GM23338 (cell line): Measurements from ENCODE around the gene TCF7L2. TPM values are rescaled to one million over a fixed set of nuclear protein-coding genes. Genes with fewer than 3 reads are reported as not detected.

Source experiments
- ATAC-seq: fragments of 200-7000 bp; cut with Tn5 transposase; 3 replicates; pipeline ENCODE4 v1.9.1; 2020
- DNase-seq: peaks from one replicate; pipeline ENCODE4 v3.0.0-alpha.2; 2015; ENCODE audit warnings: low spot score
- H2AFZ ChIP-seq: fragments of 200-600 bp; sonication (generic); 2 replicates; pipeline ENCODE4 v1.8.0; 2016; ENCODE audit warnings: antibody characterized with exemption, mild to moderate bottlenecking, moderate library complexity
- H3F3A ChIP-seq: fragments of 200-600 bp; sonication (generic); replicated peaks from 2 replicates; pipeline ENCODE4 v1.8.0; 2017; ENCODE audit warnings: antibody characterized with exemption, mixed run types, low read depth
- H3K27ac ChIP-seq: fragments of 200-600 bp; sonication (generic); 2 replicates; pipeline ENCODE4 v1.6.1; 2016; ENCODE audit warnings: low read depth
- H3K27me3 ChIP-seq: fragments of 200-600 bp; sonication (generic); 2 replicates; pipeline ENCODE4 v1.8.0; 2016; ENCODE audit warnings: mild to moderate bottlenecking, mixed run types, moderate library complexity; ENCODE audit not compliant: insufficient read depth
- H3K36me3 ChIP-seq: fragments of 200-600 bp; sonication (generic); 2 replicates; pipeline ENCODE4 v1.8.0; 2016; ENCODE audit warnings: mild to moderate bottlenecking; ENCODE audit not compliant: insufficient read depth
- H3K4me1 ChIP-seq: fragments of 200-600 bp; sonication (generic); 2 replicates; pipeline ENCODE4 v1.8.0; 2016; ENCODE audit warnings: mild to moderate bottlenecking, moderate library complexity; ENCODE audit not compliant: insufficient read depth
- H3K4me2 ChIP-seq: fragments of 200-600 bp; sonication (generic); 2 replicates; pipeline ENCODE4 v1.7.1; 2017; ENCODE audit warnings: mixed run types
- H3K4me3 ChIP-seq: fragments of 200-600 bp; sonication (generic); 2 replicates; pipeline ENCODE4 v1.6.1; 2016; ENCODE audit warnings: mixed run types
- H3K79me2 ChIP-seq: fragments of 200-600 bp; sonication (generic); replicated peaks from 2 replicates; pipeline ENCODE4 v1.8.0; 2017; ENCODE audit warnings: mild to moderate bottlenecking; ENCODE audit not compliant: insufficient read depth
- H3K9me2 ChIP-seq: fragments of 200-600 bp; sonication (generic); 2 replicates; pipeline ENCODE4 v1.8.0; 2017; ENCODE audit not compliant: insufficient read depth
- H4K20me1 ChIP-seq: fragments of 200-600 bp; sonication (generic); replicated peaks from 2 replicates; pipeline ENCODE4 v1.8.0; 2017; ENCODE audit warnings: mild to moderate bottlenecking; ENCODE audit not compliant: insufficient read depth
- H3K27ac Mint-ChIP-seq: 2 replicates; pipeline ENCODE4 v1.8.0; 2020; ENCODE audit warnings: inconsistent platforms, mild to moderate bottlenecking, moderate library complexity, mixed read lengths
- H3K27me3 Mint-ChIP-seq: 3 replicates; pipeline ENCODE4 v1.8.0; 2022; ENCODE audit warnings: low read depth, mild to moderate bottlenecking, moderate library complexity, mixed read lengths, inconsistent platforms; ENCODE audit not compliant: insufficient read depth, poor library complexity
- H3K36me3 Mint-ChIP-seq: 3 replicates; pipeline ENCODE4 v1.8.0; 2021; ENCODE audit warnings: low read depth, mild to moderate bottlenecking, inconsistent platforms, moderate library complexity, mixed read lengths
- H3K4me1 Mint-ChIP-seq: 3 replicates; pipeline ENCODE4 v1.8.0; 2020; ENCODE audit warnings: mild to moderate bottlenecking, inconsistent platforms, mixed read lengths
- H3K4me3 Mint-ChIP-seq: 3 replicates; pipeline ENCODE4 v1.8.0; 2021; ENCODE audit warnings: moderate library complexity, mild to moderate bottlenecking, inconsistent platforms, mixed read lengths
- H3K9me3 Mint-ChIP-seq: 3 replicates; pipeline ENCODE4 v1.8.0; 2020; ENCODE audit warnings: moderate library complexity, mild to moderate bottlenecking, inconsistent platforms, mixed read lengths
- EZH2 ChIP-seq: fragments of 200-600 bp; sonication (generic); IDR thresholded peaks from one replicate; pipeline ENCODE4 v1.8.0; 2017; ENCODE audit warnings: antibody characterized with exemption, mild to moderate bottlenecking, low read depth; ENCODE audit not compliant: unreplicated experiment
- EZH2phosphoT487 ChIP-seq: fragments of 200-600 bp; sonication (generic); IDR thresholded peaks from one replicate; pipeline ENCODE4 v1.8.1; 2018; ENCODE audit warnings: antibody characterized with exemption; ENCODE audit not compliant: unreplicated experiment
- JUNB ChIP-seq: IDR thresholded peaks from one replicate; pipeline ENCODE4 v1.6.1; 2016; ENCODE audit warnings: antibody characterized with exemption; ENCODE audit not compliant: unreplicated experiment
- NANOG ChIP-seq: IDR thresholded peaks from 2 replicates; pipeline ENCODE4 v1.6.1; 2016; ENCODE audit warnings: antibody characterized with exemption, borderline replicate concordance
- POLR2AphosphoS5 ChIP-seq: IDR thresholded peaks from 2 replicates; pipeline ENCODE4 v1.6.1; 2016; ENCODE audit warnings: antibody characterized with exemption, low read depth
- REST ChIP-seq: IDR thresholded peaks from one replicate; pipeline ENCODE4 v1.6.1; 2018; ENCODE audit warnings: antibody characterized with exemption; ENCODE audit not compliant: unreplicated experiment
- ZNF114 ChIP-seq: fragments of 250-450 bp; sonication (Bioruptor Pico); IDR thresholded peaks from 2 replicates; pipeline ENCODE4 v1.5.0; 2020; ENCODE audit warnings: mild to moderate bottlenecking, moderate library complexity
- ZNF331 ChIP-seq: fragments of 250-450 bp; sonication (Bioruptor Pico); IDR thresholded peaks from 2 replicates; pipeline ENCODE4 v1.5.0; 2020; ENCODE audit warnings: low read depth, mild to moderate bottlenecking, moderate library complexity
- ZNF462 ChIP-seq: fragments of 250-450 bp; sonication (Bioruptor Pico); IDR thresholded peaks from 2 replicates; pipeline ENCODE4 v1.5.0; 2020; ENCODE audit warnings: mild to moderate bottlenecking, moderate library complexity
- polyA plus RNA-seq: library from polyadenylated mRNA; unstranded; fragments of >200 nt; fragmentation: Nextera tagmentation; extraction: Ambion mirVana; gene quantifications from 2 replicates; pipeline ENCODE4 v1.2.1, GENCODE V29; 2016
- total RNA-seq: library from RNA; depleted of rRNA; stranded (reverse); fragments of >200 nt; shearing (Covaris generic); gene quantifications from 2 replicates; pipeline ENCODE4 v1.2.3, GENCODE V29; 2014

Gene TCF7L2
- total and polyA plus RNA-seq, 2 experiments from 2014 or later: 32.2 to 80.8 TPM

- Histone ChIP-seq H3K27ac (peak overlapping the region; percentile 79; the same call in 1 of the 2 replicates), H3K4me1 (peaks cover 93% of the 10 kb centered on the region), H3F3A (peaks cover 13% of the 10 kb centered on the region), H3K4me3 (no peak overlapping the region), H3K79me2 (peaks cover 100% of the 10 kb centered on the region), H3K4me2 (0 out of 2 replicates have a peak overlapping the region, but pooled peaks have one; percentile 46), H3K9me2 (no peaks in the 10 kb centered on the region), H2AFZ (no peak overlapping the region), H3K36me3 (peaks cover 6% of the 10 kb centered on the region; the same call in 1 of the 2 replicates), H4K20me1 (peaks cover 76% of the 10 kb centered on the region), H3K27me3 (no peaks in the 10 kb centered on the region)
- ATAC-seq: no peak
- H3K27me3 Mint-ChIP-seq: peaks cover 7% of the 10 kb centered on the region
- no peak for DNase-seq
- H3K36me3 Mint-ChIP-seq: peaks cover 20% of the 10 kb centered on the region
- no peaks in the 10 kb centered on the region for H3K9me3 Mint-ChIP-seq
- no peak overlapping the region for H3K27ac Mint-ChIP-seq
- TF ChIP-seq ZNF331 (CRISPR knock-in tag): no peak
- H3K4me1 Mint-ChIP-seq: peaks cover 88% of the 10 kb centered on the region
- no peak overlapping the region; the same call in 2 of the 3 replicates for H3K4me3 Mint-ChIP-seq
Measured at GRCh38 chr10:112984756-112985155, 34.7 kb downstream of the TCF7L2 start.

- ATAC-seq (no peak), DNase-seq (no peak)
- peaks cover 91% of the 10 kb centered on the region for H3K4me1 Mint-ChIP-seq
- TF ChIP-seq JUNB (no peak), NANOG (no peak), ZNF462 (CRISPR knock-in tag) (no peak), ZNF114 (CRISPR knock-in tag) (no peak), EZH2phosphoT487 (no peak), POLR2AphosphoS5 (no peak), EZH2 (no peak), ZNF331 (CRISPR knock-in tag) (no peak), REST (no peak)
- no peaks in the 10 kb centered on the region for H3K9me3 Mint-ChIP-seq
- Histone ChIP-seq H3K36me3 (peaks cover 6% of the 10 kb centered on the region; the same call in 1 of the 2 replicates), H3K79me2 (peaks cover 100% of the 10 kb centered on the region), H3K4me3 (no peak overlapping the region), H3K27ac (peak overlapping the region; percentile 48; the same call in 1 of the 2 replicates), H3K9me2 (no peaks in the 10 kb centered on the region), H3K4me1 (peaks cover 94% of the 10 kb centered on the region), H4K20me1 (peaks cover 81% of the 10 kb centered on the region), H3F3A (peaks cover 14% of the 10 kb centered on the region), H2AFZ (no peak overlapping the region), H3K4me2 (peak overlapping the region; percentile 46; the same call in 1 of the 2 replicates), H3K27me3 (no peaks in the 10 kb centered on the region)
- peaks cover 16% of the 10 kb centered on the region for H3K27me3 Mint-ChIP-seq
- no peak overlapping the region; the same call in 2 of the 3 replicates for H3K4me3 Mint-ChIP-seq
- peaks cover 13% of the 10 kb centered on the region; the same call in 2 of the 3 replicates for H3K36me3 Mint-ChIP-seq
- H3K27ac Mint-ChIP-seq: peak overlapping the region; percentile 47
Measured at GRCh38 chr10:112985690-112986543, 35.9 kb downstream of the TCF7L2 start.
